ENCODE measurements around the gene ARHGAP8.
"Not testable (repeated sequence)": the region's sequence is repeated elsewhere in the genome, so short reads cannot be mapped to it uniquely, and the experiment has no call there.

ARHGAP8 gene

GRCh38 chr22:44847380-44847779, 95.0 kb downstream of the ARHGAP8 start:
- peaks cover 6% of the 10 kb centered on the region for H3K9me3 Mint-ChIP-seq
- H3K36me3 Mint-ChIP-seq (ENCODE audit: low read depth) = no peaks in the 10 kb centered on the region
- H3K27me3 Mint-ChIP-seq = peaks cover 4% of the 10 kb centered on the region
- H3K27ac Mint-ChIP-seq = no peak overlapping the region
- no peaks in the 10 kb centered on the region for H3K4me1 Mint-ChIP-seq (ENCODE audit: low read depth)
- no peak overlapping the region for H3K4me3 Mint-ChIP-seq

- H3K27ac Mint-ChIP-seq = no peak overlapping the region
- H3K9me3 Mint-ChIP-seq = peaks cover 6% of the 10 kb centered on the region
- no peaks in the 10 kb centered on the region for H3K36me3 Mint-ChIP-seq (ENCODE audit: low read depth)
- H3K4me3 Mint-ChIP-seq = no peak overlapping the region
- no peaks in the 10 kb centered on the region for H3K4me1 Mint-ChIP-seq (ENCODE audit: low read depth)
- H3K27me3 Mint-ChIP-seq = peaks cover 4% of the 10 kb centered on the region
Observed at GRCh38 chr22:44847892-44848291, 95.5 kb downstream of the ARHGAP8 start.

- Mint-ChIP-seq H3K27ac (no peak overlapping the region), H3K27me3 (peaks cover 4% of the 10 kb centered on the region), H3K4me1 (ENCODE audit: low read depth) (no peaks in the 10 kb centered on the region), H3K4me3 (no peak overlapping the region), H3K9me3 (peaks cover 6% of the 10 kb centered on the region), H3K36me3 (ENCODE audit: low read depth) (no peaks in the 10 kb centered on the region)
Observed at GRCh38 chr22:44848296-44848741, 95.9 kb downstream of the ARHGAP8 start.

- Mint-ChIP-seq H3K36me3 (ENCODE audit: low read depth) (no peaks in the 10 kb centered on the region), H3K27me3 (peaks cover 4% of the 10 kb centered on the region), H3K4me3 (no peak overlapping the region), H3K27ac (no peak overlapping the region), H3K4me1 (ENCODE audit: low read depth) (peaks cover under 1% of the 10 kb centered on the region), H3K9me3 (peaks cover 6% of the 10 kb centered on the region)
Observed at GRCh38 chr22:44848791-44849420, 96.5 kb downstream of the ARHGAP8 start.

- Mint-ChIP-seq H3K4me1 (ENCODE audit: low read depth) (peaks cover 5% of the 10 kb centered on the region), H3K9me3 (no peaks in the 10 kb centered on the region), H3K27ac (no peak overlapping the region), H3K36me3 (ENCODE audit: low read depth) (no peaks in the 10 kb centered on the region), H3K4me3 (no peak overlapping the region), H3K27me3 (no peaks in the 10 kb centered on the region)
Observed at GRCh38 chr22:44850946-44851345, 98.6 kb downstream of the ARHGAP8 start.

DNA sequence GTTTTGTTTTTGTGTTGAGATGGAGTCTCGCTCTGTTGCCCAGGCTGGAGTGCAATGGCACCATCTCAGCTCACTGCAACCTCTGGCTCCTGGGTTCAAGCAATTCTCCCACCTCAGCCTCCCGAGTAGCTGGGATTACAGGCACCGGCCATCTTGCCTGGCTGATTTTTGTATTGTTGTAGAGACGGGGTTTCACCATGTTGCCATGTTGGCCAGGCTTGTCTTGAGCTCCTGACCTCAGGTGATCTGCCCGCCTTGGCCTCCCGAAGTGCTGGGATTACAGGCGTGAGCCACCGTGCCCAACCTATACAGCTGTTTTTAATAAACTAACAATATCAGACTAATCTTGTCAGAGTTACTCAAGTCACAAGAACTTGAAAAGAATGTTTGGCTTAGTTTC, 102.3 kb downstream of the ARHGAP8 start:
- not testable (repeated sequence) for H3K4me3 Mint-ChIP-seq; H3K27ac Mint-ChIP-seq; H3K36me3 Mint-ChIP-seq (ENCODE audit: low read depth); H3K4me1 Mint-ChIP-seq (ENCODE audit: low read depth); H3K9me3 Mint-ChIP-seq; H3K27me3 Mint-ChIP-seq

GRCh38 chr22:44855855-44856254, 103.5 kb downstream of the ARHGAP8 start:
- no peaks in the 10 kb centered on the region for H3K9me3 Mint-ChIP-seq
- H3K27me3 Mint-ChIP-seq = no peaks in the 10 kb centered on the region
- no peak overlapping the region for H3K27ac Mint-ChIP-seq
- peaks cover 5% of the 10 kb centered on the region for H3K4me1 Mint-ChIP-seq (ENCODE audit: low read depth)
- no peaks in the 10 kb centered on the region for H3K36me3 Mint-ChIP-seq (ENCODE audit: low read depth)
- H3K4me3 Mint-ChIP-seq = no peak overlapping the region

DNA sequence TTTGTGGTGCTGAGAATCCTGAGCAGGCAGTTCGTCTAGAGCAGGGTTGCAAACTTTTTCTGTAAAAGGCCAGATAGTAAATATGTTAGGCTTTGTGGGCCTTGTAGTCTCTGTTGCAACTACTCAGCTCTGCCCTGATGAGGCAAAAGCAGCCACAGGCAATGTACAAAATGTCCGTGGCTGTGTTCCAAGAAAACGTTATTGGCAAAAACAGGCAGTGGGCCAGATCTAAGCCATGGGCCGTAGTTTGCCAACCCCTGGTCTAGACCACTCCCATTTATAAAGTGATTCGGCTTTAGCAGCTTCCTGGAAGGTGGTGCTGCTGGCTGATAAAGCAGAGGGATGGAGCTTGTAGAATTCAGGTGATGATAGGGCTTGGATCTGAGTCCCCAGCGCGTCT, 106.4 kb downstream of the ARHGAP8 start:
- not testable (repeated sequence) for H3K27me3 Mint-ChIP-seq; H3K4me3 Mint-ChIP-seq; H3K36me3 Mint-ChIP-seq (ENCODE audit: low read depth); H3K27ac Mint-ChIP-seq; H3K4me1 Mint-ChIP-seq (ENCODE audit: low read depth); H3K9me3 Mint-ChIP-seq

- Mint-ChIP-seq H3K27me3 (no peaks in the 10 kb centered on the region), H3K4me1 (ENCODE audit: low read depth) (no peaks in the 10 kb centered on the region), H3K36me3 (ENCODE audit: low read depth) (no peaks in the 10 kb centered on the region), H3K9me3 (no peaks in the 10 kb centered on the region), H3K27ac (no peak overlapping the region), H3K4me3 (no peak overlapping the region)
Observed at GRCh38 chr22:44859641-44860040, 107.3 kb downstream of the ARHGAP8 start.

GRCh38 chr22:44860311-44860710, 107.9 kb downstream of the ARHGAP8 start:
- Mint-ChIP-seq H3K4me1 (ENCODE audit: low read depth) (no peaks in the 10 kb centered on the region), H3K36me3 (ENCODE audit: low read depth) (no peaks in the 10 kb centered on the region), H3K4me3 (no peak overlapping the region), H3K9me3 (no peaks in the 10 kb centered on the region), H3K27me3 (no peaks in the 10 kb centered on the region), H3K27ac (no peak overlapping the region)

- no peak overlapping the region for H3K27ac Mint-ChIP-seq
- H3K27me3 Mint-ChIP-seq = no peaks in the 10 kb centered on the region
- no peaks in the 10 kb centered on the region for H3K4me1 Mint-ChIP-seq (ENCODE audit: low read depth)
- no peak overlapping the region for H3K4me3 Mint-ChIP-seq
- H3K36me3 Mint-ChIP-seq (ENCODE audit: low read depth) = no peaks in the 10 kb centered on the region
- no peaks in the 10 kb centered on the region for H3K9me3 Mint-ChIP-seq
Observed at GRCh38 chr22:44861245-44861644, 108.9 kb downstream of the ARHGAP8 start.

DNA sequence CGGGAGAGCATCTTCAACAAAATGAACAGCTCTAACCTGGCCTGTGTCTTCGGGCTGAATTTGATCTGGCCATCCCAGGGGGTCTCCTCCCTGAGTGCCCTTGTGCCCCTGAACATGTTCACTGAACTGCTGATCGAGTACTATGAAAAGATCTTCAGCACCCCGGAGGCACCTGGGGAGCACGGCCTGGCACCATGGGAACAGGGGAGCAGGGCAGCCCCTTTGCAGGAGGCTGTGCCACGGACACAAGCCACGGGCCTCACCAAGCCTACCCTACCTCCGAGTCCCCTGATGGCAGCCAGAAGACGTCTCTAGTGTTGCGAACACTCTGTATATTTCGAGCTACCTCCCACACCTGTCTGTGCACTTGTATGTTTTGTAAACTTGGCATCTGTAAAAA, 109.9 kb downstream of the ARHGAP8 start:
- Mint-ChIP-seq H3K9me3 (no peaks in the 10 kb centered on the region), H3K27ac (no peak overlapping the region), H3K27me3 (no peaks in the 10 kb centered on the region), H3K4me1 (ENCODE audit: low read depth) (no peaks in the 10 kb centered on the region), H3K4me3 (no peak overlapping the region), H3K36me3 (ENCODE audit: low read depth) (no peaks in the 10 kb centered on the region)

- Mint-ChIP-seq H3K4me3 (no peak overlapping the region), H3K4me1 (ENCODE audit: low read depth) (no peaks in the 10 kb centered on the region), H3K27ac (no peak overlapping the region), H3K27me3 (no peaks in the 10 kb centered on the region), H3K36me3 (ENCODE audit: low read depth) (no peaks in the 10 kb centered on the region), H3K9me3 (no peaks in the 10 kb centered on the region)
Observed at GRCh38 chr22:44862981-44863860, 110.8 kb downstream of the ARHGAP8 start.

DNA sequence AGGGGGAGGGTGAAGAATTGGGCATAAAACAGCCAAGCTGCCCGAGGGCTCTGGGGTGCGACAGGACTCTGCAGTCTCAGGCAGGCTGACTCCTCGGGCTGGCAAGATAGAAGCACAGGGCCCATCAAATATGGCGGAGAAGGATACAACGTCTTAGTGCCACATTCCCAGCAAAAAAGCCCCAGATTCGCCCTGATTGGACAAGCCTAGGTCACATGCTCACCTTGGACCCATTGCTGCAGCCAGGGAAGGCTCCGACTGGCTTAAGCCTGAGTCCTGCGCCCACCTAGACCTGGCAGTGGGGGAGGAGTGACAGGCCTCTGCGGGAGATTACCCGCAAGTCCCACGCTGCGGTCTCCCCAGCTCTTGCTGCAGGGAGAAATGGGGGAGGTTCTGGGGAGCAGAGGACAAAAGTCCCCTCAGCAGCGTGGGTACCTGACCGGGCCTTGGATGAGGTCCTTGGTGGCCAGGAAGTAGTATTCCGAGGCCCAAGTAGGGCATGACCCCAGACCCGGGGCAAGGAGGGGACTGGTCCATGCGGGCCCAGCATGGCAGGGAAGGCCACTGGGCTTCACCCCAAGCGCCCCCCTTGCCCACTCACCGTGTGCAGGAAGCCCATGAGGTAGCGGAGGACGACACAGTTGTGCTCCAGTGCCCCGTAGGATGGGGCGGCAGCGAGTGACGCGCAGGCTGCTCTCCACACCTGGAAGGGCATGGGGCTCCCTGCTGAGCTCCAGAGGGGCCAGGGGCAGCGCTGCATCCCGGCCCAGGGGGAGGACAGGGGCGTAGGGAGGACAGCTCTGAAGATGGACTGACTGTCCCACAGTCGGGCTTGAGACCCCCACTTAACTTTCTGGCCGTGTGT, 113.0 kb downstream of the ARHGAP8 start:
- H3K4me1 Mint-ChIP-seq (ENCODE audit: low read depth) = no peaks in the 10 kb centered on the region
- H3K36me3 Mint-ChIP-seq (ENCODE audit: low read depth) = no peaks in the 10 kb centered on the region
- no peaks in the 10 kb centered on the region for H3K9me3 Mint-ChIP-seq
- H3K27ac Mint-ChIP-seq = no peak overlapping the region
- peaks cover 2% of the 10 kb centered on the region for H3K27me3 Mint-ChIP-seq
- no peak overlapping the region for H3K4me3 Mint-ChIP-seq

GRCh38 chr22:44869196-44869595, 116.8 kb downstream of the ARHGAP8 start:
- Mint-ChIP-seq H3K27me3 (peaks cover 7% of the 10 kb centered on the region), H3K9me3 (peaks cover 3% of the 10 kb centered on the region), H3K27ac (no peak overlapping the region), H3K4me1 (ENCODE audit: low read depth) (no peaks in the 10 kb centered on the region), H3K36me3 (ENCODE audit: low read depth) (no peaks in the 10 kb centered on the region), H3K4me3 (no peak overlapping the region)
